Adrenal gland (tissue), 12 donors: ENCODE results near the gene SLC25A6. TPM values are rescaled to one million over a fixed set of nuclear protein-coding genes. Genes with fewer than 3 reads are reported as not detected.
"Not testable (repeated sequence)": the region's sequence is repeated elsewhere in the genome, so short reads cannot be mapped to it uniquely, and the experiment has no call there.

ENCODE experiments used
- DNase-seq, 7 donors: peaks; one replicate each; pipeline ENCODE4 v3.0.0-alpha.2; 2019 to 2020
- H3K27ac ChIP-seq, 5 donors: fragments of 200-600 bp; sonication (generic) in 4 of 5; 1 replicate in 3 of 5; 2 replicates in 2 of 5; pipeline versions ENCODE4 v1.5.1 to v1.8.0; 2016 to 2020; ENCODE audit warnings: mild to moderate bottlenecking in 1 of 5
- H3K27me3 ChIP-seq: fragments of 200-600 bp; 2 replicates; pipeline ENCODE4 v1.8.0; 2021
- H3K36me3 ChIP-seq, 2 donors: fragments of 200-600 bp; replicated peaks in 1 of 2; 1 replicate in 1 of 2; 2 replicates in 1 of 2; pipeline versions ENCODE4 v1.5.1 to v1.8.0; 2018 to 2022
- H3K4me1 ChIP-seq, 2 donors: fragments of 200-600 bp; replicated peaks in 1 of 2; 1 replicate in 1 of 2; 2 replicates in 1 of 2; pipeline versions ENCODE4 v1.5.1 to v1.8.0; 2018 to 2021
- H3K4me3 ChIP-seq, 4 donors: fragments of 200-600 bp; sonication (generic) in 3 of 4; one replicate each; pipeline ENCODE4 v1.5.1; 2016 to 2018
- H3K9me3 ChIP-seq, 3 donors: fragments of 200-600 bp; sonication (generic) in 1 of 3; replicated peaks in 1 of 3; 1 replicate in 2 of 3; 2 replicates in 1 of 3; pipeline versions ENCODE4 v1.5.1 to v1.8.0; 2016 to 2021
- POLR2A ChIP-seq, 2 donors: fragments of 450-650 bp; IDR thresholded peaks; one replicate each; pipeline ENCODE4 v1.6.1; 2017; ENCODE audit warnings: antibody characterized with exemption in 2 of 2, mild to moderate bottlenecking in 2 of 2, moderate library complexity in 1 of 2
- WGBS, 4 donors: extraction: QIAGEN DNeasy Blood & Tissue Kit in 2 of 4; methylation state at CpG; one replicate each; pipeline versions ENCODE4 v1.1.5 to v1.1.7; 2013 to 2017; 5-methylcytosine and 5-hydroxymethylcytosine counted together
- intact Hi-C, 2 donors: fragments of 100-400 bp; cut with DNase I; formaldehyde crosslinking; loops; one replicate each; pipeline versions ENCODE4 v1.14.1 to v1.15.0; 2022 to 2023
- polyA plus RNA-seq, 3 donors: library from polyadenylated mRNA; stranded (reverse); fragments of 200-250 nt in 2 of 3; fragments of 350-450 nt in 1 of 3; fragmentation: Illumina TruSeq in 1 of 3; extraction: RNeasy Lipid Tissue Mini Kit (QIAGEN cat#74804) in 1 of 3; gene quantifications; one replicate each; pipeline ENCODE4 v1.2.3, GENCODE V29; 2013 to 2014
- total RNA-seq, 9 donors: library from RNA; depleted of rRNA in 4 of 9; stranded (reverse); fragments of >200 nt in 4 of 9; fragments of 120-200 nt in 1 of 9; fragmentation: NEBNext Ultra II Directional in 1 of 9; extraction: Animal tissue kit (Norgen Biotek cat#: 25700) in 1 of 9; gene quantifications; one replicate each; pipeline versions ENCODE4 v1.1.0 to v1.2.4, GENCODE V29; 2013 to 2023
- TF ChIP-seq, protein P1 (sequence below), 6 experiments: fragments of 450-650 bp in 4 of 6; fragments of 200-600 bp in 2 of 6; sonication (generic) in 1 of 6; IDR thresholded peaks; 1 replicate in 5 of 6; 2 replicates in 1 of 6; pipeline versions ENCODE4 v1.5.1 to v1.8.0; 2016 to 2021; ENCODE audit warnings: antibody characterized with exemption in 6 of 6, mild to moderate bottlenecking in 2 of 6, moderate library complexity in 1 of 6
- donor health status: healthy with polysubstance abuse.
- donor health status: Bipolar disorder and iron deficiency.
- donor health status: DM: yes; HTN: yes; CAD: no.
- donor health status: DM: no; HTN: no; CAD: no.
- donor health status: DM: no; HTN: no; CAD: no.
- donor health status: DM: yes; HTN: yes; CAD: no.

Gene SLC25A6
- total and polyA plus RNA-seq, 12 donors = 183 to 509 (median 387) TPM

DNA sequence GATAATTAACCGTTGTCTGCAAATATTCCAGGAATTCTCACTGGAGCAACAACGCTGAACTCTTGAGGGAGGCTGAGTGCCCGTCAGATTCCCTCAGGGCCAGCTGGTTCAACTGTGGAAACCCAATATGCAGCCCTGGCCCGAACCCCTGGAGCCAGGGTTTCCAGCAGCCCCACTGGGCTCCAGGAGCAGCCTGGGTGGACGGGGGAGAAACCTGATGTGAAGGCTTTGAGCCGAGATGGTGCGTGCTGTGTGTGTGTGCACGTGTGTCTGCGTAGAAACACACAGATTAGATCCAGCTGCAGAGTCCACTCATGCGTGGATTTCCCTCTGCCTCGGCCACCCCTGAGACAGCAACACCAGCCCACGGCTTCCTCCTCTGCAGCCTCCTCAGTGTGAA, 19.4 kb upstream of the SLC25A6 start:
- intact Hi-C loops = no loop called here
- 81 to 88% (median 85%) methylated on average over 12 of the region's 12 CpGs for WGBS, 4 donors
- TF ChIP-seq POLR2A (IDR thresholded peaks at IDR 0.05) = no peak
- TF ChIP-seq, protein P1, sequence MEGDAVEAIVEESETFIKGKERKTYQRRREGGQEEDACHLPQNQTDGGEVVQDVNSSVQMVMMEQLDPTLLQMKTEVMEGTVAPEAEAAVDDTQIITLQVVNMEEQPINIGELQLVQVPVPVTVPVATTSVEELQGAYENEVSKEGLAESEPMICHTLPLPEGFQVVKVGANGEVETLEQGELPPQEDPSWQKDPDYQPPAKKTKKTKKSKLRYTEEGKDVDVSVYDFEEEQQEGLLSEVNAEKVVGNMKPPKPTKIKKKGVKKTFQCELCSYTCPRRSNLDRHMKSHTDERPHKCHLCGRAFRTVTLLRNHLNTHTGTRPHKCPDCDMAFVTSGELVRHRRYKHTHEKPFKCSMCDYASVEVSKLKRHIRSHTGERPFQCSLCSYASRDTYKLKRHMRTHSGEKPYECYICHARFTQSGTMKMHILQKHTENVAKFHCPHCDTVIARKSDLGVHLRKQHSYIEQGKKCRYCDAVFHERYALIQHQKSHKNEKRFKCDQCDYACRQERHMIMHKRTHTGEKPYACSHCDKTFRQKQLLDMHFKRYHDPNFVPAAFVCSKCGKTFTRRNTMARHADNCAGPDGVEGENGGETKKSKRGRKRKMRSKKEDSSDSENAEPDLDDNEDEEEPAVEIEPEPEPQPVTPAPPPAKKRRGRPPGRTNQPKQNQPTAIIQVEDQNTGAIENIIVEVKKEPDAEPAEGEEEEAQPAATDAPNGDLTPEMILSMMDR (IDR thresholded peaks at IDR 0.05) = no peak
- no peak overlapping the region for H3K27ac ChIP-seq
- H3K36me3 ChIP-seq = peaks cover 0 to 27% of the 10 kb centered on the region in 2 donors
- H3K4me1 ChIP-seq = no peaks in the 10 kb centered on the region
- DNase-seq = peak in 1 of 7 donors; percentile 4
- H3K9me3 ChIP-seq = no peaks in the 10 kb centered on the region
- H3K27me3 ChIP-seq = no peaks in the 10 kb centered on the region
- no peak overlapping the region for H3K4me3 ChIP-seq

DNA sequence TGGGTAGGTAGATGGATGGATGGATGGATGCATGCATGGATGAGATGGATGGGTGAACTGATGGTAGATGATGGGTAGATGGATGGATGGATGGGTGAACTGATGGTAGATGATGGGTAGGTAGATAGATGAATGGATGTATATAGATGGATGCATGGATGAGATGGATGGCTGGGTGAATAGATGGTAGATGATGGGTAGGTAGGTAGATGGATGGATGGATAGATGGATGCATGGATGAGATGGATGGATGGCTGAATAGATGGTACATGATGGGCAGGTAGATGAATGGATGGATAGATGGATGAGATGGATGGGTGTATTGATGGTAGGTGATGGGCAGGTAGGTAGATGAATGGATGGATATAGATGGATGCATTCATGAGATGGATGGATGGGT, 15.1 kb upstream of the SLC25A6 start:
- DNase-seq = no peak
- H3K4me3 ChIP-seq = no peak overlapping the region
- H3K36me3 ChIP-seq = peaks cover 0 to 40% of the 10 kb centered on the region in 2 donors
- H3K4me1 ChIP-seq = no peaks in the 10 kb centered on the region
- H3K27ac ChIP-seq = no peak overlapping the region
- intact Hi-C loops = no loop called here
- TF ChIP-seq, protein P1 (IDR thresholded peaks at IDR 0.05) = no peak
- no peak for TF ChIP-seq POLR2A (IDR thresholded peaks at IDR 0.05)
- H3K27me3 ChIP-seq = no peaks in the 10 kb centered on the region
- H3K9me3 ChIP-seq = no peaks in the 10 kb centered on the region

DNA sequence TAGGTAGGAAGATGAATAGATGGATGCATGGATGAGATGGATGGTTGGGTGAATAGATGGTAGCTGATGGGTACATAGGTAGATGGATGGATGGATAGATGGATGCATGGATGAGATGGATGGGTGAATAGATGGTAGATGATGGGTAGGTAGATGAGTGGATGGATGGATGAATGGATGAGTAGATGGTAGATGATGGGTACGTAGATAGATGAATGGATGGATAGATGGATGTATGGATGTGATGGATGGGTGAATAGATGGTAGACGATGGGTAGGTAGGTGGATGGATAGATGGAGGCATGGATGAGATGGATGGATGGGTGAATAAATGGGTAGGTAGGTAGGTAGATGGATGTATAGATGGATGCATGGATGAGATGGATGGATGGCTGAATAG, 13.9 kb upstream of the SLC25A6 start:
- intact Hi-C loops, H3K4me1 ChIP-seq, DNase-seq, H3K4me3 ChIP-seq, H3K9me3 ChIP-seq, H3K27me3 ChIP-seq, H3K27ac ChIP-seq: not testable (repeated sequence)
- WGBS, 4 donors = 69 to 98% (median 91%) methylated on average over 2 of the region's 2 CpGs
- H3K36me3 ChIP-seq = peaks cover 0 to 35% of the 10 kb centered on the region in 2 donors

DNA sequence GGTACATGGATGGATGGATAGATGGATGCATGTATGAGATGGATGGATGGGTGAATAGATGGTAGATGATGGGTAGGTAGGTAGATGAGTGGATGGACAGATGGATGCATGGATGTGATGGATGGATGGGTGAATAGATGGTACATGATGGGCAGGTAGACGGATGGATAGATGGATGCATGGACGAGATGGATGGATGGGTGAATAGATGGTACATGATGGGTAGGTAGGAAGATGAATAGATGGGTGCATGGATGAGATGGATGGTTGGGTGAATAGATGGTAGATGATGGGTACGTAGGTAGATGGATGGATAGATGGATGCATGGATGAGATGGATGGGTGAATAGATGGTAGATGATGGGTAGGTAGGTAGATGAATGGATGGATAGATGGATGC, 12.0 kb upstream of the SLC25A6 start:
- H3K27ac ChIP-seq, H3K27me3 ChIP-seq, DNase-seq, H3K4me3 ChIP-seq, H3K4me1 ChIP-seq, intact Hi-C loops, H3K9me3 ChIP-seq: not testable (repeated sequence)
- peaks cover 0 to 35% of the 10 kb centered on the region in 2 donors for H3K36me3 ChIP-seq
- whole genome bisulfite sequencing, 4 donors = 93 to 98% (median 95%) methylated on average over 3 of the region's 3 CpGs

DNA sequence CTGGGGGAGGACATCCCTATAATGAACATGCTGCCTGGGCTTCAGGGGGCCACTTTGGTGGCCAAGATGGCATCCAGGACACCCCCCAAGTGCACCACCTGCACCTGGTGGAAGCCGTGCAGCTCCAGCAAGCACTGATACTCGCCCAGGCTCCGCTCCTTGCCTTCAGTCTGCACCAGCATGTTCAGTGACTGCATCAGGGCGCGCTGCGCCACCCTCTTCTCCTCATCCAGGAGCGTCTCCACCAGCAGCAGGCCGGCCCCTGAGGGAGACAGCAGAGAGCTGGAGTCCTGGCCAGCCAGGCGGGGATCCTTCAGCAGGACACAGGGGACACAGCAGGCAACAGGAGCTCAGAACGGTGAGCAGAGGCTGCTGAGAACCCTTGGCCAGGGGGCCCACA, 11.3 kb upstream of the SLC25A6 start:
- DNase-seq = peak in 1 of 7 donors; percentile 4
- TF ChIP-seq, protein P1 (IDR thresholded peaks at IDR 0.05) = no peak
- TF ChIP-seq POLR2A (IDR thresholded peaks at IDR 0.05) = no peak
- no peaks in the 10 kb centered on the region for H3K9me3 ChIP-seq
- H3K36me3 ChIP-seq = peaks cover 0 to 35% of the 10 kb centered on the region in 2 donors
- H3K27ac ChIP-seq = no peak overlapping the region
- WGBS, 4 donors = 92 to 100% (median 98%) methylated on average over 2 to 10 of the region's 10 CpGs
- no peak overlapping the region for H3K4me3 ChIP-seq
- H3K4me1 ChIP-seq = no peaks in the 10 kb centered on the region
- intact Hi-C loops = no loop called here
- no peaks in the 10 kb centered on the region for H3K27me3 ChIP-seq
